SK-N-SH treated with all-trans-retinoic acid at 6 μM for 48 hours (cell line): Measurements from ENCODE around the gene RBM10.

Experiments
- ATAC-seq: fragments of 200-7000 bp; cut with Tn5 transposase; 3 replicates; pipeline ENCODE4 v1.9.1; 2020; ENCODE audit warnings: mild to moderate bottlenecking, moderate library complexity
- ARNTL ChIP-seq: fragments of 450-650 bp; formaldehyde crosslinking; IDR thresholded peaks from 2 replicates; pipeline ENCODE4 v1.5.0; 2020; ENCODE audit warnings: low read depth, mild to moderate bottlenecking, moderate library complexity, borderline replicate concordance
- BACH2 ChIP-seq: fragments of 250-450 bp; sonication (Bioruptor Pico); IDR thresholded peaks from 2 replicates; pipeline ENCODE4 v1.9.0; 2021; ENCODE audit warnings: mild to moderate bottlenecking, borderline replicate concordance
- CREB5 ChIP-seq: fragments of 250-450 bp; sonication (Bioruptor Pico); IDR thresholded peaks from 2 replicates; pipeline ENCODE4 v1.5.1; 2020; ENCODE audit warnings: low read depth, mild to moderate bottlenecking, moderate library complexity
- CSDC2 ChIP-seq: fragments of 250-450 bp; sonication (Bioruptor Pico); IDR thresholded peaks from 2 replicates; pipeline ENCODE4 v1.5.0; 2020; ENCODE audit warnings: mild to moderate bottlenecking, moderate library complexity
- CSRNP3 ChIP-seq: fragments of 250-450 bp; sonication (Bioruptor Pico); IDR thresholded peaks from 2 replicates; pipeline ENCODE4 v1.5.1; 2021; ENCODE audit warnings: mild to moderate bottlenecking, moderate library complexity
- ESRRG ChIP-seq: fragments of 250-450 bp; sonication (Bioruptor Pico); IDR thresholded peaks from 2 replicates; pipeline ENCODE4 v1.6.1; 2021; ENCODE audit warnings: mild to moderate bottlenecking
- GLIS3 ChIP-seq: fragments of 250-450 bp; sonication (Bioruptor Pico); IDR thresholded peaks from 2 replicates; pipeline ENCODE4 v1.5.0; 2020; ENCODE audit warnings: mild to moderate bottlenecking, moderate library complexity
- ISL1 ChIP-seq: fragments of 250-450 bp; sonication (Bioruptor Pico); IDR thresholded peaks from 2 replicates; pipeline ENCODE4 v2.1.2; 2022; ENCODE audit warnings: mild to moderate bottlenecking, moderate library complexity
- PATZ1 ChIP-seq: fragments of 250-450 bp; sonication (Bioruptor Pico); IDR thresholded peaks from 2 replicates; pipeline ENCODE4 v1.8.0; 2020; ENCODE audit warnings: mild to moderate bottlenecking, moderate library complexity, borderline replicate concordance
- POU6F1 ChIP-seq: fragments of 250-450 bp; sonication (Bioruptor Pico); IDR thresholded peaks from 2 replicates; pipeline ENCODE4 v1.8.0; 2021; ENCODE audit warnings: low read depth, mild to moderate bottlenecking, moderate library complexity, borderline replicate concordance
- PPARA ChIP-seq: fragments of 250-450 bp; sonication (Bioruptor Pico); IDR thresholded peaks from 2 replicates; pipeline ENCODE4 v1.5.0; 2020; ENCODE audit warnings: mild to moderate bottlenecking, borderline replicate concordance
- RARB ChIP-seq: fragments of 250-450 bp; sonication (Bioruptor Pico); IDR thresholded peaks from 2 replicates; pipeline ENCODE4 v1.8.0; 2021; ENCODE audit warnings: mild to moderate bottlenecking, moderate library complexity
- TCF4 ChIP-seq: fragments of 250-450 bp; sonication (Bioruptor Pico); IDR thresholded peaks from 2 replicates; pipeline ENCODE4 v1.8.0; 2021; ENCODE audit warnings: mild to moderate bottlenecking, moderate library complexity, borderline replicate concordance
- ZC3H10 ChIP-seq: fragments of 250-450 bp; sonication (Bioruptor Pico); IDR thresholded peaks from 2 replicates; pipeline ENCODE4 v1.5.1; 2021; ENCODE audit warnings: mild to moderate bottlenecking, moderate library complexity
- ZFP3 ChIP-seq: fragments of 250-450 bp; sonication (Bioruptor Pico); IDR thresholded peaks from 2 replicates; pipeline ENCODE4 v1.5.0; 2020; ENCODE audit warnings: mild to moderate bottlenecking, moderate library complexity
- ZFP30 ChIP-seq: fragments of 450-650 bp; formaldehyde crosslinking; IDR thresholded peaks from 2 replicates; pipeline ENCODE4 v1.5.0; 2022; ENCODE audit warnings: mild to moderate bottlenecking, moderate library complexity
- ZNF565 ChIP-seq: fragments of 450-650 bp; formaldehyde crosslinking; conservative IDR thresholded peaks from 2 replicates; pipeline ENCODE4 v1.5.0; 2020; ENCODE audit warnings: low read depth, mild to moderate bottlenecking, moderate library complexity
- ZNF70 ChIP-seq: fragments of 450-650 bp; formaldehyde crosslinking; IDR thresholded peaks from 2 replicates; pipeline ENCODE4 v1.5.0; 2020; ENCODE audit warnings: mild to moderate bottlenecking, moderate library complexity
- ZNF8 ChIP-seq: fragments of 450-650 bp; formaldehyde crosslinking; IDR thresholded peaks from 2 replicates; pipeline ENCODE4 v1.5.0; 2020; ENCODE audit warnings: mild to moderate bottlenecking, moderate library complexity
- TF ChIP-seq, protein P1 (sequence below): fragments of 250-450 bp; sonication (Bioruptor Pico); IDR thresholded peaks from 2 replicates; pipeline ENCODE4 v1.5.0; 2020; ENCODE audit warnings: mild to moderate bottlenecking, moderate library complexity

Gene RBM10

DNA sequence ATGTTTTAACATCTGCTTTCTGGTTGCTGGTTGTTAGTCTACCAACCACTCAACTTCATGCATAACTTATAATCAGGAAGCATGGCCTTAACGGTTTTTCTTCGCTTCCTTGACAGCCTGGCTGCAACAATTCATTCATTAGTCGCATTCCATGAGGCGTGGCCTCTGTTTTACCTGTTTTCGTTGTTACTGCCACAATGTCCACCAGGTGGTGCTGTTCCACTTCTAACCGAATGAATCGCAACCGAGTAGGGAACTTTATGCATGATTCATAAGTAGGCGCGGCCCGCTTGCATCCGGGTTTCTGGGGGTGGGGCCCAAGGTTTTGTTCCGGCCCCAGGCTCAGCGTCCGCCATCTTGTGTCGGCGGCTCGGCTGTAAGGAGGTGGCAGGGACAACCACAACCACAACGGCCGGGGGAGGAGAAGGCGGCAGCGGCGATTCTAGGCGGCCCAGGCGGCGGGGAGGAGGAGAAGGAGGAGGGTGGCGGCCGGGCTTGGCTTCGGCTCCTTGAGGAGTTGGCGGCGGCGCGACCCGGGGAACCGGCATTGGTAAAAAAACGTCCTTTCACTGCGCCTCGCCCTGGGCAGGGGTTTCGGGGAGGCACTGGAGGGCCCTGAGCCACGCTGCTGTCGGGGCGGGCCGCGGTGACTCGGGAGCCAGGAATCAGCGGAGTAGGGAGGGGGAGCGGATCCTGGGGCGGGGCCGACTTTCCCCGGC lies 48.6 kb downstream of the RBM10 start, which contains the start of gene UBA1:
UBA1 (plus strand) TSS at position 355 of the 719 bp plus-strand sequence. CDS start 4,974 bp downstream, outside the sequence.
- ATAC-seq: peak; percentile 87
- TF ChIP-seq, protein P1, sequence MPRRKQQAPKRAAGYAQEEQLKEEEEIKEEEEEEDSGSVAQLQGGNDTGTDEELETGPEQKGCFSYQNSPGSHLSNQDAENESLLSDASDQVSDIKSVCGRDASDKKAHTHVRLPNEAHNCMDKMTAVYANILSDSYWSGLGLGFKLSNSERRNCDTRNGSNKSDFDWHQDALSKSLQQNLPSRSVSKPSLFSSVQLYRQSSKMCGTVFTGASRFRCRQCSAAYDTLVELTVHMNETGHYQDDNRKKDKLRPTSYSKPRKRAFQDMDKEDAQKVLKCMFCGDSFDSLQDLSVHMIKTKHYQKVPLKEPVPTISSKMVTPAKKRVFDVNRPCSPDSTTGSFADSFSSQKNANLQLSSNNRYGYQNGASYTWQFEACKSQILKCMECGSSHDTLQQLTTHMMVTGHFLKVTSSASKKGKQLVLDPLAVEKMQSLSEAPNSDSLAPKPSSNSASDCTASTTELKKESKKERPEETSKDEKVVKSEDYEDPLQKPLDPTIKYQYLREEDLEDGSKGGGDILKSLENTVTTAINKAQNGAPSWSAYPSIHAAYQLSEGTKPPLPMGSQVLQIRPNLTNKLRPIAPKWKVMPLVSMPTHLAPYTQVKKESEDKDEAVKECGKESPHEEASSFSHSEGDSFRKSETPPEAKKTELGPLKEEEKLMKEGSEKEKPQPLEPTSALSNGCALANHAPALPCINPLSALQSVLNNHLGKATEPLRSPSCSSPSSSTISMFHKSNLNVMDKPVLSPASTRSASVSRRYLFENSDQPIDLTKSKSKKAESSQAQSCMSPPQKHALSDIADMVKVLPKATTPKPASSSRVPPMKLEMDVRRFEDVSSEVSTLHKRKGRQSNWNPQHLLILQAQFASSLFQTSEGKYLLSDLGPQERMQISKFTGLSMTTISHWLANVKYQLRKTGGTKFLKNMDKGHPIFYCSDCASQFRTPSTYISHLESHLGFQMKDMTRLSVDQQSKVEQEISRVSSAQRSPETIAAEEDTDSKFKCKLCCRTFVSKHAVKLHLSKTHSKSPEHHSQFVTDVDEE (CRISPR knock-in tag): 0 out of 2 replicates have a peak, but pooled peaks have one; percentile 7
- no peak for TF ChIP-seq CSDC2 (CRISPR knock-in tag)
- TF ChIP-seq PPARA (CRISPR knock-in tag): no peak
- no peak for TF ChIP-seq CREB5 (CRISPR knock-in tag)
- TF ChIP-seq ZNF565 (CRISPR knock-in tag): no peak
- no peak for TF ChIP-seq BACH2
- no peak for TF ChIP-seq ESRRG (CRISPR knock-in tag)
- no peak for TF ChIP-seq RARB (CRISPR knock-in tag)

DNA sequence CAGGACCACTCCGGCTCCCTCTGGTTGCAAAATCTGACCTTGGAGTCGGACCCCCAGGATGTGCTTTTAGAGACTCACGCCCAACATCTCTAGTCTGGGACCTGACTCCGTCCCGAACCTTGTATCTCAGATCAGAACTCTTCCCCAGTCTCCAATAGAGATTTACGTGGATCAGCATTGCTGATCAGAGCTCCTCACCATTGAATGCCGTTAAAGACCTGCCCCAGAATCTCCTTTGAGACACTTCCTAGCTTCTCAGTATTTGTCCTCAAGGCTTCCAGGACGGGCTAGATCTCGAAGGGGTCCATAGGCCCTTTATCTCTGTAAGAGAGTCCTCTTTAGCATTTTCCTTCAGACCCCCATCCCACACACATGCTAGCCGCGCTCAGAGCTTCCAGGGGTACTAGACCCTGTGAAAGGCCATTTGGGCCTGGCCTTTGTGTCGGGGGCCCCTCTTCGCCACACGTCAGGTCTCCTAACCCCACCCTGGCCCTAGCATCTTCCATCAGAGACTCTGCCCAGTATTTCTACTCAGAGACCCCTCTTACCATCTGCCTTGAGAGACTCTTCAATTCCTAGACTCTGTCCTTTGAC lies 49.3 kb downstream of the RBM10 start:
- TF ChIP-seq CREB5 (CRISPR knock-in tag) (no peak), ZNF70 (CRISPR knock-in tag) (no peak), PPARA (CRISPR knock-in tag) (no peak), PATZ1 (no peak)
- peak; percentile 9 for ATAC-seq

- ATAC-seq: no peak
- TF ChIP-seq ZC3H10 (CRISPR knock-in tag): no peak
- TF ChIP-seq RARB (CRISPR knock-in tag): no peak
- TF ChIP-seq ZFP30 (CRISPR knock-in tag): no peak
- TF ChIP-seq TCF4 (CRISPR knock-in tag): no peak
- no peak for TF ChIP-seq CREB5 (CRISPR knock-in tag)
- TF ChIP-seq, protein P1 (CRISPR knock-in tag): no peak
- no peak for TF ChIP-seq ZNF70 (CRISPR knock-in tag)
- no peak for TF ChIP-seq BACH2
- no peak for TF ChIP-seq POU6F1 (CRISPR knock-in tag)
- no peak for TF ChIP-seq ISL1 (CRISPR knock-in tag)
- no peak for TF ChIP-seq ZFP3 (CRISPR knock-in tag)
- TF ChIP-seq CSDC2 (CRISPR knock-in tag): no peak
- no peak for TF ChIP-seq PPARA (CRISPR knock-in tag)
- TF ChIP-seq ARNTL (CRISPR knock-in tag): no peak
- TF ChIP-seq ZNF8 (CRISPR knock-in tag): no peak
- TF ChIP-seq GLIS3: no peak
- no peak for TF ChIP-seq ZNF565 (CRISPR knock-in tag)
- TF ChIP-seq CSRNP3: no peak
Observed at GRCh38 chrX:47196098-47196497, 51.1 kb downstream of the RBM10 start.
